ENCODE results near the gene ADGRA1.
"Not testable (repeated sequence)": the region's sequence is repeated elsewhere in the genome, so short reads cannot be mapped to it uniquely, and the experiment has no call there.

The ADGRA1 gene

GRCh38 chr10:133050371-133050770 is 37.4 kb upstream of the ADGRA1 start:
- TF ChIP-seq EZH2 (optimal IDR thresholded peaks at IDR 0.05; ENCODE audit: low read depth, low read length) (no peak), CTCF (IDR thresholded peaks at IDR 0.05; ENCODE audit: low read length) (no peak), EZH2phosphoT487 (IDR thresholded peaks at IDR 0.05; ENCODE audit: low read length) (no peak)
- Histone ChIP-seq H2AFZ (ENCODE audit: low read length) (no peak overlapping the region), H3K9ac (ENCODE audit: low read length) (no peak overlapping the region), H3K9me2 (replicated peaks; ENCODE audit: insufficient read depth, low read length) (no peaks in the 10 kb centered on the region), H3K79me2 (ENCODE audit: low read length) (no peaks in the 10 kb centered on the region), H3K4me2 (ENCODE audit: low read depth, low read length) (no peak overlapping the region), H3K9me3 (replicated peaks; ENCODE audit: insufficient read depth, low read length) (no peaks in the 10 kb centered on the region), H3K36me3 (replicated peaks; ENCODE audit: insufficient read depth, low read length) (no peaks in the 10 kb centered on the region), H3K4me1 (ENCODE audit: low read length) (no peaks in the 10 kb centered on the region), H3K27me3 (replicated peaks; ENCODE audit: insufficient read depth, low read length) (peaks cover 40% of the 10 kb centered on the region), H4K20me1 (ENCODE audit: insufficient read depth, low read length) (no peaks in the 10 kb centered on the region), H3F3A (ENCODE audit: insufficient read depth, low read length) (no peaks in the 10 kb centered on the region), H3K27ac (ENCODE audit: low read length) (no peak overlapping the region), H3K4me3 (ENCODE audit: low read length) (no peak overlapping the region)
- DNase-seq: no peak

- no peak overlapping the region for H3K27ac ChIP-seq (ENCODE audit: low read length)
- no peak for DNase-seq
- no peaks in the 10 kb centered on the region for H3F3A ChIP-seq (ENCODE audit: insufficient read depth, low read length)
- no peaks in the 10 kb centered on the region for H3K36me3 ChIP-seq (replicated peaks; ENCODE audit: insufficient read depth, low read length)
- H2AFZ ChIP-seq (ENCODE audit: low read length): no peak overlapping the region
- peaks cover 37% of the 10 kb centered on the region for H3K27me3 ChIP-seq (replicated peaks; ENCODE audit: insufficient read depth, low read length)
- no peaks in the 10 kb centered on the region for H3K4me1 ChIP-seq (ENCODE audit: low read length)
- H3K4me3 ChIP-seq (ENCODE audit: low read length): no peak overlapping the region
- no peaks in the 10 kb centered on the region for H3K9me3 ChIP-seq (replicated peaks; ENCODE audit: insufficient read depth, low read length)
- no peaks in the 10 kb centered on the region for H3K79me2 ChIP-seq (ENCODE audit: low read length)
- no peak overlapping the region for H3K9ac ChIP-seq (ENCODE audit: low read length)
- H3K9me2 ChIP-seq (replicated peaks; ENCODE audit: insufficient read depth, low read length): no peaks in the 10 kb centered on the region
- no peak overlapping the region for H3K4me2 ChIP-seq (ENCODE audit: low read depth, low read length)
- no peaks in the 10 kb centered on the region for H4K20me1 ChIP-seq (ENCODE audit: insufficient read depth, low read length)
- no peak for TF ChIP-seq EZH2phosphoT487 (IDR thresholded peaks at IDR 0.05; ENCODE audit: low read length)
- no peak for TF ChIP-seq EZH2 (optimal IDR thresholded peaks at IDR 0.05; ENCODE audit: low read depth, low read length)
- no peak for TF ChIP-seq CTCF (IDR thresholded peaks at IDR 0.05; ENCODE audit: low read length)
These were observed 35.6 kb upstream of the ADGRA1 start for GRCh38 chr10:133052076-133052475.

DNA sequence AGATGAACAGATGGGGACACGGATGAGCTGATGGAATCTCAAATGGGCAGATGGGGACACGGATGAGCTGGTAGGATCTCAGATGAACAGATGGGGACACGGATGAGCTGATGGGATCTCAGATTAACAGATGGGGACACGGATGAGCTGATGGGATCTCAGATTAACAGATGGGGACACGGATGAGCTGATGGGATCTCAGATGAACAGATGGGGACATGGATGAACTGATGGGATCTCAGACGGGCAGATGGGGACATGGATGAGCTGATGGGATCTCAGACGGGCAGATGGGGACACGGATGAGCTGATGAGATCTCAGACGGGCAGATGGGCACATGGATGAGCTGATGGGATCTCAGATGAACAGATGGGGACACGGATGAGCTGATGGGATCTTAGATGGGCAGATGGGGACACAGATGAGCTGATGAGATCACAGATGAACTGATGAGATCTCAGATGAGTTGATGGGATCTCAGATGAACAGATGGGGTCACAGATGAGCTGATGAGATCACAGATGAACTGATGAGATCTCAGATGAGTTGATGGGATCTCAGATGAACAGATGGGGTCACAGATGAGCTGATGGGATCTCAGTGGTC is 34.1 kb upstream of the ADGRA1 start:
- H3K27ac ChIP-seq (ENCODE audit: low read length); H3K4me2 ChIP-seq (ENCODE audit: low read depth, low read length); DNase-seq; H2AFZ ChIP-seq (ENCODE audit: low read length); H3K4me3 ChIP-seq (ENCODE audit: low read length); H3K79me2 ChIP-seq (ENCODE audit: low read length); H3K9me2 ChIP-seq (replicated peaks; ENCODE audit: insufficient read depth, low read length); H3K9me3 ChIP-seq (replicated peaks; ENCODE audit: insufficient read depth, low read length); H3K36me3 ChIP-seq (replicated peaks; ENCODE audit: insufficient read depth, low read length); H4K20me1 ChIP-seq (ENCODE audit: insufficient read depth, low read length); H3K9ac ChIP-seq (ENCODE audit: low read length); H3K4me1 ChIP-seq (ENCODE audit: low read length); H3F3A ChIP-seq (ENCODE audit: insufficient read depth, low read length): not testable (repeated sequence)
- peaks cover 30% of the 10 kb centered on the region for H3K27me3 ChIP-seq (replicated peaks; ENCODE audit: insufficient read depth, low read length)

GRCh38 chr10:133055470-133055869 is 32.3 kb upstream of the ADGRA1 start:
- no peak overlapping the region for H3K9ac ChIP-seq (ENCODE audit: low read length)
- no peaks in the 10 kb centered on the region for H3K9me3 ChIP-seq (replicated peaks; ENCODE audit: insufficient read depth, low read length)
- TF ChIP-seq EZH2phosphoT487 (IDR thresholded peaks at IDR 0.05; ENCODE audit: low read length): no peak
- TF ChIP-seq CTCF (IDR thresholded peaks at IDR 0.05; ENCODE audit: low read length): no peak
- no peak for TF ChIP-seq EZH2 (optimal IDR thresholded peaks at IDR 0.05; ENCODE audit: low read depth, low read length)
- H4K20me1 ChIP-seq (ENCODE audit: insufficient read depth, low read length): no peaks in the 10 kb centered on the region
- no peaks in the 10 kb centered on the region for H3K79me2 ChIP-seq (ENCODE audit: low read length)
- no peaks in the 10 kb centered on the region for H3K9me2 ChIP-seq (replicated peaks; ENCODE audit: insufficient read depth, low read length)
- no peak for DNase-seq
- no peaks in the 10 kb centered on the region for H3F3A ChIP-seq (ENCODE audit: insufficient read depth, low read length)
- H3K27ac ChIP-seq (ENCODE audit: low read length): no peak overlapping the region
- no peak overlapping the region for H3K4me2 ChIP-seq (ENCODE audit: low read depth, low read length)
- H2AFZ ChIP-seq (ENCODE audit: low read length): no peak overlapping the region
- H3K36me3 ChIP-seq (replicated peaks; ENCODE audit: insufficient read depth, low read length): no peaks in the 10 kb centered on the region
- no peaks in the 10 kb centered on the region for H3K4me1 ChIP-seq (ENCODE audit: low read length)
- H3K4me3 ChIP-seq (ENCODE audit: low read length): no peak overlapping the region
- peaks cover 43% of the 10 kb centered on the region for H3K27me3 ChIP-seq (replicated peaks; ENCODE audit: insufficient read depth, low read length)

Data from MM.1S (cell line).